ENCODE results near the gene CABLES1.

Gene CABLES1

GRCh38 chr18:23272498-23273232 lies 137.4 kb downstream of the CABLES1 start:
- Histone ChIP-seq H3K36me3 (ENCODE audit: control insufficient read depth in 1 of 2, insufficient read depth in 2 of 2, low read length in 2 of 2) (no peaks in the 10 kb centered on the region), H3K27me3 (ENCODE audit: control insufficient read depth in 1 of 2, insufficient read depth in 2 of 2, low read length in 2 of 2) (no peaks in the 10 kb centered on the region), H3K4me3 (ENCODE audit: low read depth in 1 of 2, low read length in 2 of 2) (no peak overlapping the region), H3K9me3 (ENCODE audit: control insufficient read depth in 1 of 2, low read length in 2 of 2) (peaks cover 8 to 15% of the 10 kb centered on the region in 2 donors), H3K27ac (ENCODE audit: low read depth, low read length) (no peak overlapping the region), H3K4me1 (ENCODE audit: control insufficient read depth in 1 of 2, insufficient read depth in 2 of 2, low read length in 2 of 2) (no peaks in the 10 kb centered on the region), H3K9ac (ENCODE audit: low read depth in 1 of 2, low read length in 2 of 2) (no peak overlapping the region)

GRCh38 chr18:23273443-23273966 lies 138.2 kb downstream of the CABLES1 start:
- Histone ChIP-seq H3K36me3 (ENCODE audit: control insufficient read depth in 1 of 2, insufficient read depth in 2 of 2, low read length in 2 of 2) (no peaks in the 10 kb centered on the region), H3K9ac (ENCODE audit: low read depth in 1 of 2, low read length in 2 of 2) (no peak overlapping the region), H3K4me3 (ENCODE audit: low read depth in 1 of 2, low read length in 2 of 2) (no peak overlapping the region), H3K9me3 (ENCODE audit: control insufficient read depth in 1 of 2, low read length in 2 of 2) (peaks cover 8 to 20% of the 10 kb centered on the region in 2 donors), H3K27ac (ENCODE audit: low read depth, low read length) (no peak overlapping the region), H3K27me3 (ENCODE audit: control insufficient read depth in 1 of 2, insufficient read depth in 2 of 2, low read length in 2 of 2) (no peaks in the 10 kb centered on the region), H3K4me1 (ENCODE audit: control insufficient read depth in 1 of 2, insufficient read depth in 2 of 2, low read length in 2 of 2) (no peaks in the 10 kb centered on the region)

- H3K9ac ChIP-seq (ENCODE audit: low read depth in 1 of 2, low read length in 2 of 2): no peak overlapping the region
Measured at GRCh38 chr18:23274638-23275482, 139.6 kb downstream of the CABLES1 start.

GRCh38 chr18:23276451-23276850 lies 141.2 kb downstream of the CABLES1 start:
- no peak overlapping the region for H3K4me3 ChIP-seq (ENCODE audit: low read depth in 1 of 2, low read length in 2 of 2)
- no peak overlapping the region for H3K9ac ChIP-seq (ENCODE audit: low read depth in 1 of 2, low read length in 2 of 2)
- H3K27ac ChIP-seq (ENCODE audit: low read depth, low read length): no peak overlapping the region
- H3K4me1 ChIP-seq (ENCODE audit: control insufficient read depth in 1 of 2, insufficient read depth in 2 of 2, low read length in 2 of 2): no peaks in the 10 kb centered on the region
- peaks cover 0 to 12% of the 10 kb centered on the region in 2 donors for H3K9me3 ChIP-seq (ENCODE audit: control insufficient read depth in 1 of 2, low read length in 2 of 2)
- no peaks in the 10 kb centered on the region for H3K27me3 ChIP-seq (ENCODE audit: control insufficient read depth in 1 of 2, insufficient read depth in 2 of 2, low read length in 2 of 2)
- no peaks in the 10 kb centered on the region for H3K36me3 ChIP-seq (ENCODE audit: control insufficient read depth in 1 of 2, insufficient read depth in 2 of 2, low read length in 2 of 2)

More at GRCh38 chr18:23274638-23275482, 139.6 kb downstream of the CABLES1 start:
- no peaks in the 10 kb centered on the region for H3K27me3 ChIP-seq (ENCODE audit: control insufficient read depth in 1 of 2, insufficient read depth in 2 of 2, low read length in 2 of 2)
- H3K36me3 ChIP-seq (ENCODE audit: control insufficient read depth in 1 of 2, insufficient read depth in 2 of 2, low read length in 2 of 2): no peaks in the 10 kb centered on the region
- no peaks in the 10 kb centered on the region for H3K4me1 ChIP-seq (ENCODE audit: control insufficient read depth in 1 of 2, insufficient read depth in 2 of 2, low read length in 2 of 2)
- H3K4me3 ChIP-seq (ENCODE audit: low read depth in 1 of 2, low read length in 2 of 2): no peak overlapping the region
- H3K27ac ChIP-seq (ENCODE audit: low read depth, low read length): no peak overlapping the region
- peaks cover 7 to 19% of the 10 kb centered on the region in 2 donors for H3K9me3 ChIP-seq (ENCODE audit: control insufficient read depth in 1 of 2, low read length in 2 of 2)

GRCh38 chr18:23277399-23277798 lies 142.1 kb downstream of the CABLES1 start:
- Histone ChIP-seq H3K9ac (ENCODE audit: low read depth in 1 of 2, low read length in 2 of 2) (no peak overlapping the region), H3K27me3 (ENCODE audit: control insufficient read depth in 1 of 2, insufficient read depth in 2 of 2, low read length in 2 of 2) (no peaks in the 10 kb centered on the region), H3K27ac (ENCODE audit: low read depth, low read length) (no peak overlapping the region), H3K36me3 (ENCODE audit: control insufficient read depth in 1 of 2, insufficient read depth in 2 of 2, low read length in 2 of 2) (no peaks in the 10 kb centered on the region), H3K4me1 (ENCODE audit: control insufficient read depth in 1 of 2, insufficient read depth in 2 of 2, low read length in 2 of 2) (peaks cover 8 to 9% of the 10 kb centered on the region in 2 donors), H3K9me3 (ENCODE audit: control insufficient read depth in 1 of 2, low read length in 2 of 2) (peaks cover 0 to 12% of the 10 kb centered on the region in 2 donors), H3K4me3 (ENCODE audit: low read depth in 1 of 2, low read length in 2 of 2) (no peak overlapping the region)

GRCh38 chr18:23279931-23280330 lies 144.6 kb downstream of the CABLES1 start:
- Histone ChIP-seq H3K9ac (ENCODE audit: low read depth in 1 of 2, low read length in 2 of 2) (no peak overlapping the region), H3K36me3 (ENCODE audit: control insufficient read depth in 1 of 2, insufficient read depth in 2 of 2, low read length in 2 of 2) (no peaks in the 10 kb centered on the region), H3K4me3 (ENCODE audit: low read depth in 1 of 2, low read length in 2 of 2) (no peak overlapping the region), H3K27ac (ENCODE audit: low read depth, low read length) (no peak overlapping the region), H3K4me1 (ENCODE audit: control insufficient read depth in 1 of 2, insufficient read depth in 2 of 2, low read length in 2 of 2) (peaks cover 8 to 13% of the 10 kb centered on the region in 2 donors), H3K9me3 (ENCODE audit: control insufficient read depth in 1 of 2, low read length in 2 of 2) (peaks cover 0 to 12% of the 10 kb centered on the region in 2 donors), H3K27me3 (ENCODE audit: control insufficient read depth in 1 of 2, insufficient read depth in 2 of 2, low read length in 2 of 2) (no peaks in the 10 kb centered on the region)

- no peaks in the 10 kb centered on the region for H3K27me3 ChIP-seq (ENCODE audit: control insufficient read depth in 1 of 2, insufficient read depth in 2 of 2, low read length in 2 of 2)
- H3K4me1 ChIP-seq (ENCODE audit: control insufficient read depth in 1 of 2, insufficient read depth in 2 of 2, low read length in 2 of 2): peaks cover 8 to 13% of the 10 kb centered on the region in 2 donors
- H3K4me3 ChIP-seq (ENCODE audit: low read depth in 1 of 2, low read length in 2 of 2): no peak overlapping the region
- peaks cover 0 to 12% of the 10 kb centered on the region in 2 donors for H3K9me3 ChIP-seq (ENCODE audit: control insufficient read depth in 1 of 2, low read length in 2 of 2)
- H3K9ac ChIP-seq (ENCODE audit: low read depth in 1 of 2, low read length in 2 of 2): no peak overlapping the region
- H3K27ac ChIP-seq (ENCODE audit: low read depth, low read length): no peak overlapping the region
- no peaks in the 10 kb centered on the region for H3K36me3 ChIP-seq (ENCODE audit: control insufficient read depth in 1 of 2, insufficient read depth in 2 of 2, low read length in 2 of 2)
Measured at GRCh38 chr18:23280844-23281243, 145.6 kb downstream of the CABLES1 start.

- Histone ChIP-seq H3K27ac (ENCODE audit: low read depth, low read length) (no peak overlapping the region), H3K4me3 (ENCODE audit: low read depth in 1 of 2, low read length in 2 of 2) (no peak overlapping the region), H3K9me3 (ENCODE audit: control insufficient read depth in 1 of 2, low read length in 2 of 2) (peaks cover 0 to 12% of the 10 kb centered on the region in 2 donors), H3K4me1 (ENCODE audit: control insufficient read depth in 1 of 2, insufficient read depth in 2 of 2, low read length in 2 of 2) (peaks cover 8 to 13% of the 10 kb centered on the region in 2 donors), H3K36me3 (ENCODE audit: control insufficient read depth in 1 of 2, insufficient read depth in 2 of 2, low read length in 2 of 2) (no peaks in the 10 kb centered on the region), H3K9ac (ENCODE audit: low read depth in 1 of 2, low read length in 2 of 2) (no peak overlapping the region), H3K27me3 (ENCODE audit: control insufficient read depth in 1 of 2, insufficient read depth in 2 of 2, low read length in 2 of 2) (no peaks in the 10 kb centered on the region)
Measured at GRCh38 chr18:23281626-23282436, 146.5 kb downstream of the CABLES1 start.

GRCh38 chr18:23282437-23282781 lies 147.1 kb downstream of the CABLES1 start:
- H3K27ac ChIP-seq (ENCODE audit: low read depth, low read length): no peak overlapping the region

More at GRCh38 chr18:23282437-23282781, 147.1 kb downstream of the CABLES1 start:
- peaks cover 8 to 13% of the 10 kb centered on the region in 2 donors for H3K4me1 ChIP-seq (ENCODE audit: control insufficient read depth in 1 of 2, insufficient read depth in 2 of 2, low read length in 2 of 2)
- no peak overlapping the region for H3K4me3 ChIP-seq (ENCODE audit: low read depth in 1 of 2, low read length in 2 of 2)
- peaks cover 0 to 8% of the 10 kb centered on the region in 2 donors for H3K9me3 ChIP-seq (ENCODE audit: control insufficient read depth in 1 of 2, low read length in 2 of 2)
- H3K36me3 ChIP-seq (ENCODE audit: control insufficient read depth in 1 of 2, insufficient read depth in 2 of 2, low read length in 2 of 2): no peaks in the 10 kb centered on the region
- H3K9ac ChIP-seq (ENCODE audit: low read depth in 1 of 2, low read length in 2 of 2): no peak overlapping the region
- H3K27me3 ChIP-seq (ENCODE audit: control insufficient read depth in 1 of 2, insufficient read depth in 2 of 2, low read length in 2 of 2): no peaks in the 10 kb centered on the region
